Keratinocyte (primary cell): Measurements from ENCODE around the gene CTNND2. TPM values are rescaled to one million over a fixed set of nuclear protein-coding genes. Genes with fewer than 3 reads are reported as not detected.

Experiments
- DNase-seq: peaks from one replicate; pipeline ENCODE4 v3.0.0-alpha.2; 2011; ENCODE audit warnings: low read depth, missing footprints, low spot score
- FAIRE-seq: peaks from 2 replicates; lab custom pipeline; 2011; peaks lifted over from hg19 to GRCh38; lab: Jason Lieb, UNC
- H2AFZ ChIP-seq: 2 replicates; pipeline ENCODE4 v1.6.0; 2012; ENCODE audit warnings: low read length, control low read depth, inconsistent platforms; ENCODE audit not compliant: control insufficient read depth
- H3K27ac ChIP-seq: 2 replicates; pipeline ENCODE4 v1.5.1; 2011; ENCODE audit warnings: low read length; ENCODE audit not compliant: control insufficient read depth, insufficient read depth
- H3K27me3 ChIP-seq: 3 replicates; pipeline ENCODE4 v1.6.0; 2011; ENCODE audit warnings: low read length; ENCODE audit not compliant: control insufficient read depth, insufficient read depth; ENCODE audit errors: extremely low read depth
- H3K36me3 ChIP-seq, 2 experiments: 2 replicates in 1 of 2; 3 replicates in 1 of 2; pipeline ENCODE4 v1.5.1; 2011; ENCODE audit warnings: low read length in 2 of 2, mild to moderate bottlenecking in 1 of 2; ENCODE audit not compliant: control insufficient read depth in 2 of 2, insufficient read depth in 2 of 2; ENCODE audit errors: extremely low read depth in 1 of 2
- H3K4me1 ChIP-seq: 3 replicates; pipeline ENCODE4 v1.5.1; 2011; ENCODE audit warnings: low read length; ENCODE audit not compliant: control insufficient read depth, insufficient read depth; ENCODE audit errors: extremely low read depth
- H3K4me2 ChIP-seq: 3 replicates; pipeline ENCODE4 v1.6.0; 2011; ENCODE audit warnings: low read depth, low read length; ENCODE audit not compliant: control insufficient read depth, insufficient read depth; ENCODE audit errors: extremely low read depth
- H3K4me3 ChIP-seq, 3 experiments: fragments of 200-600 bp in 1 of 3; sonication (generic) in 1 of 3; 2 replicates in 2 of 3; 3 replicates in 1 of 3; pipeline ENCODE4 v1.5.1; 2011 to 2016; ENCODE audit warnings: low read length in 3 of 3, mild to moderate bottlenecking in 3 of 3, control low read depth in 2 of 3, inconsistent platforms in 1 of 3, low read depth in 1 of 3, mixed read lengths in 1 of 3, mixed run types in 1 of 3, moderate library complexity in 1 of 3; ENCODE audit not compliant: control insufficient read depth in 2 of 3, insufficient read depth in 2 of 3; ENCODE audit errors: extremely low read depth in 1 of 3
- H3K79me2 ChIP-seq: 2 replicates; pipeline ENCODE4 v1.6.0; 2012; ENCODE audit warnings: low read length; ENCODE audit not compliant: control insufficient read depth, insufficient read depth
- H3K9ac ChIP-seq: 3 replicates; pipeline ENCODE4 v1.6.0; 2011; ENCODE audit warnings: low read length; ENCODE audit not compliant: control insufficient read depth, insufficient read depth; ENCODE audit errors: extremely low read depth
- H3K9me1 ChIP-seq: 3 replicates; pipeline ENCODE4 v1.6.0; 2011; ENCODE audit warnings: low read length; ENCODE audit not compliant: control insufficient read depth, insufficient read depth; ENCODE audit errors: extremely low read depth
- H3K9me3 ChIP-seq: 2 replicates; pipeline ENCODE4 v1.5.1; 2012; ENCODE audit warnings: low read depth, low read length; ENCODE audit not compliant: control insufficient read depth
- H4K20me1 ChIP-seq: 3 replicates; pipeline ENCODE4 v1.6.0; 2011; ENCODE audit warnings: low read length; ENCODE audit not compliant: control insufficient read depth, insufficient read depth; ENCODE audit errors: extremely low read depth
- EZH2 ChIP-seq: IDR thresholded peaks from one replicate; pipeline ENCODE4 v1.6.1; 2012; ENCODE audit warnings: inconsistent platforms, mild to moderate bottlenecking, low read length, moderate library complexity
- dilution Hi-C: fragments of 300-500 bp; cut with MboI; formaldehyde crosslinking; loops from one replicate; pipeline ENCODE4 v1.7.0; 2020; ENCODE audit warnings: low sequenced_read_pairs; ENCODE audit not compliant: extremely low pct_ligation_motif_present
- polyA plus RNA-seq, 5 experiments: library from polyadenylated mRNA; depleted of rRNA in 3 of 5; stranded (reverse) in 3 of 5; stranded (forward) in 1 of 5; unstranded in 1 of 5; fragments of >200 nt; gene quantifications; 1 replicate in 1 of 5; 2 replicates in 3 of 5; 3 replicates in 1 of 5; pipeline versions ENCODE4 v1.2.1 to v1.2.3, GENCODE V29; 2011 to 2012; ENCODE audit warnings: missing spikeins in 2 of 5, low read depth in 1 of 5, low replicate concordance in 1 of 5
- TF ChIP-seq, protein P1 (sequence below), 3 experiments: IDR thresholded peaks in 1 of 3; conservative IDR thresholded peaks in 1 of 3; optimal IDR thresholded peaks in 1 of 3; 2 replicates in 2 of 3; 3 replicates in 1 of 3; pipeline versions ENCODE3 to v1.5.1; 2011; ENCODE audit warnings: low read length in 3 of 3, mild to moderate bottlenecking in 3 of 3, moderate library complexity in 2 of 3, control low read depth in 1 of 3, inconsistent platforms in 1 of 3; ENCODE audit not compliant: insufficient read depth in 2 of 3; ENCODE audit errors: extremely low read depth in 1 of 3

Gene CTNND2
- polyA plus RNA-seq, 1 donor (not counting 4 experiments of a cell fraction or from before 2014, with no cell fraction given) = not detected

DNA sequence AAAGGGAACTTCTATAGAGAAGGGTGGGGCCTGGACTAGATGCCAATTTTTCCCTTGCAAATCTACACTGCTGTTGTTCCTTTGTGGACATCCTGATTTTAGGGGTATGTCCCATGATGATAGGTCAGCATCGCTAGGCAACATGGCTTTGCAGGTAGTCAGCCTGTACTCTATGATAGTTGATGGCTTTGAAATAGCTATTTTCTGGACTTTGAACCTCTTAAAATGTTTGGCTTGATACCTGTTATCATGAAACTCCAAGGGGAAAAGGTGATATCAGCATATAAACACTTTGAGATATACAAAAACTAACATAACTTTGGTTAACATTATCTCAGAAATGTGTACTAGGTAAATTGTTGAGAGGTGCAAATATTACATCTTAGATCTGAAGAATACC, 533.2 kb downstream of the CTNND2 start:
- H3K4me3 ChIP-seq = no peak overlapping the region
- H3K79me2 ChIP-seq = no peaks in the 10 kb centered on the region
- H3K9me3 ChIP-seq = no peaks in the 10 kb centered on the region
- FAIRE-seq (no peak), DNase-seq (no peak)
- TF ChIP-seq EZH2 = no peak
- TF ChIP-seq, protein P1, sequence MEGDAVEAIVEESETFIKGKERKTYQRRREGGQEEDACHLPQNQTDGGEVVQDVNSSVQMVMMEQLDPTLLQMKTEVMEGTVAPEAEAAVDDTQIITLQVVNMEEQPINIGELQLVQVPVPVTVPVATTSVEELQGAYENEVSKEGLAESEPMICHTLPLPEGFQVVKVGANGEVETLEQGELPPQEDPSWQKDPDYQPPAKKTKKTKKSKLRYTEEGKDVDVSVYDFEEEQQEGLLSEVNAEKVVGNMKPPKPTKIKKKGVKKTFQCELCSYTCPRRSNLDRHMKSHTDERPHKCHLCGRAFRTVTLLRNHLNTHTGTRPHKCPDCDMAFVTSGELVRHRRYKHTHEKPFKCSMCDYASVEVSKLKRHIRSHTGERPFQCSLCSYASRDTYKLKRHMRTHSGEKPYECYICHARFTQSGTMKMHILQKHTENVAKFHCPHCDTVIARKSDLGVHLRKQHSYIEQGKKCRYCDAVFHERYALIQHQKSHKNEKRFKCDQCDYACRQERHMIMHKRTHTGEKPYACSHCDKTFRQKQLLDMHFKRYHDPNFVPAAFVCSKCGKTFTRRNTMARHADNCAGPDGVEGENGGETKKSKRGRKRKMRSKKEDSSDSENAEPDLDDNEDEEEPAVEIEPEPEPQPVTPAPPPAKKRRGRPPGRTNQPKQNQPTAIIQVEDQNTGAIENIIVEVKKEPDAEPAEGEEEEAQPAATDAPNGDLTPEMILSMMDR (optimal IDR thresholded peaks at IDR 0.05 in 1 of 3, IDR thresholded peaks at IDR 0.05 in 1 of 3, conservative IDR thresholded peaks at IDR 0.05 in 1 of 3; ENCODE audit: extremely low read depth in 1 of 3, insufficient read depth in 2 of 3, low read length in 3 of 3) = no peak
- no peak overlapping the region for H2AFZ ChIP-seq
- no peaks in the 10 kb centered on the region for H3K9me1 ChIP-seq
- H3K36me3 ChIP-seq = no peaks in the 10 kb centered on the region
- no peaks in the 10 kb centered on the region for H3K27me3 ChIP-seq
- dilution Hi-C loops = no loop called here
- no peaks in the 10 kb centered on the region for H3K4me1 ChIP-seq
- no peak overlapping the region for H3K4me2 ChIP-seq
- H3K27ac ChIP-seq = no peak overlapping the region
- no peak overlapping the region for H3K9ac ChIP-seq
- H4K20me1 ChIP-seq = no peaks in the 10 kb centered on the region

DNA sequence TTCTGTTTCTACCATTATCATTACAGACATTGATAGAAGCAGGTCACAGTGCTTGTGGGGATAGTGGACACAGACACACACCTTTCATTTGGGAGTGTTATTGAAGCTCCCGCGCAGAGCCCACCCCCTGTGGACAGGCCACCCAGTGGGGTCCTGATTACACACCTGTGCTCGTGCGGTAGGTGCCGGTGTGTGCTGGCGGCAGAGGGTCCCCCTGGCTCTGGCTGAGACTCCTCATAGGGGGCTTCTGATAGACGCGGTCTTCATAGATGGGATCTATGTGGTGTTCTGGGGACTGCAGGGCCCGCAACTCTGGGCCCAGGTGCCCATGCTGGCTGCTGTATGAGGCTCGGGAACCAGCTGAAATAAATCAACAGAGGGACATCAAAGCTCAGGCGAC, 539.7 kb downstream of the CTNND2 start:
- H3K79me2 ChIP-seq = no peaks in the 10 kb centered on the region
- no peak for TF ChIP-seq EZH2
- TF ChIP-seq, protein P1 (optimal IDR thresholded peaks at IDR 0.05 in 1 of 3, IDR thresholded peaks at IDR 0.05 in 1 of 3, conservative IDR thresholded peaks at IDR 0.05 in 1 of 3; ENCODE audit: extremely low read depth in 1 of 3, insufficient read depth in 2 of 3, low read length in 3 of 3) = no peak
- dilution Hi-C loops = no loop called here

More for the DNA sequence above, 539.7 kb downstream of the CTNND2 start:
- no peaks in the 10 kb centered on the region for H3K4me1 ChIP-seq
- H4K20me1 ChIP-seq = no peaks in the 10 kb centered on the region
- no peaks in the 10 kb centered on the region for H3K9me3 ChIP-seq
- no peak overlapping the region for H3K9ac ChIP-seq
- no peak overlapping the region for H3K4me2 ChIP-seq
- FAIRE-seq = no peak
- no peak for DNase-seq
- no peaks in the 10 kb centered on the region for H3K9me1 ChIP-seq
- H3K4me3 ChIP-seq = no peak overlapping the region
- no peak overlapping the region for H2AFZ ChIP-seq
- H3K27me3 ChIP-seq = no peaks in the 10 kb centered on the region
- H3K36me3 ChIP-seq = no peaks in the 10 kb centered on the region
- no peak overlapping the region for H3K27ac ChIP-seq
